GM23338 (cell line): ENCODE data around the gene KDM6B.

ENCODE experiments used
- CREB1 ChIP-seq: fragments of 250-450 bp; sonication (Bioruptor Pico); IDR thresholded peaks from 2 replicates; pipeline ENCODE4 v1.5.0; 2020; ENCODE audit warnings: low read depth, mild to moderate bottlenecking, moderate library complexity
- ETS1 ChIP-seq: IDR thresholded peaks from 2 replicates; pipeline ENCODE4 v1.6.1; 2016; ENCODE audit warnings: antibody characterized with exemption
- EZH2 ChIP-seq: fragments of 200-600 bp; sonication (generic); IDR thresholded peaks from one replicate; pipeline ENCODE4 v1.8.0; 2017; ENCODE audit warnings: antibody characterized with exemption, mild to moderate bottlenecking, low read depth; ENCODE audit not compliant: unreplicated experiment
- EZH2phosphoT487 ChIP-seq: fragments of 200-600 bp; sonication (generic); IDR thresholded peaks from one replicate; pipeline ENCODE4 v1.8.1; 2018; ENCODE audit warnings: antibody characterized with exemption; ENCODE audit not compliant: unreplicated experiment
- JUNB ChIP-seq: IDR thresholded peaks from one replicate; pipeline ENCODE4 v1.6.1; 2016; ENCODE audit warnings: antibody characterized with exemption; ENCODE audit not compliant: unreplicated experiment
- POLR2AphosphoS5 ChIP-seq: IDR thresholded peaks from 2 replicates; pipeline ENCODE4 v1.6.1; 2016; ENCODE audit warnings: antibody characterized with exemption, low read depth
- REST ChIP-seq: IDR thresholded peaks from one replicate; pipeline ENCODE4 v1.6.1; 2018; ENCODE audit warnings: antibody characterized with exemption; ENCODE audit not compliant: unreplicated experiment
- STAT1 ChIP-seq: IDR thresholded peaks from one replicate; pipeline ENCODE4 v1.6.1; 2016; ENCODE audit warnings: antibody characterized with exemption; ENCODE audit not compliant: unreplicated experiment
- ZNF114 ChIP-seq: fragments of 250-450 bp; sonication (Bioruptor Pico); IDR thresholded peaks from 2 replicates; pipeline ENCODE4 v1.5.0; 2020; ENCODE audit warnings: mild to moderate bottlenecking, moderate library complexity
- ZNF462 ChIP-seq: fragments of 250-450 bp; sonication (Bioruptor Pico); IDR thresholded peaks from 2 replicates; pipeline ENCODE4 v1.5.0; 2020; ENCODE audit warnings: mild to moderate bottlenecking, moderate library complexity
- TF ChIP-seq, protein P1 (sequence below), 2 experiments: fragments of 200-600 bp in 1 of 2; sonication (generic) in 1 of 2; conservative IDR thresholded peaks; 2 replicates each; pipeline versions ENCODE4 v1.5.1 to v1.6.1; 2016 to 2017; ENCODE audit warnings: antibody characterized with exemption in 2 of 2, low read depth in 2 of 2, mild to moderate bottlenecking in 2 of 2, moderate library complexity in 1 of 2

DNA sequence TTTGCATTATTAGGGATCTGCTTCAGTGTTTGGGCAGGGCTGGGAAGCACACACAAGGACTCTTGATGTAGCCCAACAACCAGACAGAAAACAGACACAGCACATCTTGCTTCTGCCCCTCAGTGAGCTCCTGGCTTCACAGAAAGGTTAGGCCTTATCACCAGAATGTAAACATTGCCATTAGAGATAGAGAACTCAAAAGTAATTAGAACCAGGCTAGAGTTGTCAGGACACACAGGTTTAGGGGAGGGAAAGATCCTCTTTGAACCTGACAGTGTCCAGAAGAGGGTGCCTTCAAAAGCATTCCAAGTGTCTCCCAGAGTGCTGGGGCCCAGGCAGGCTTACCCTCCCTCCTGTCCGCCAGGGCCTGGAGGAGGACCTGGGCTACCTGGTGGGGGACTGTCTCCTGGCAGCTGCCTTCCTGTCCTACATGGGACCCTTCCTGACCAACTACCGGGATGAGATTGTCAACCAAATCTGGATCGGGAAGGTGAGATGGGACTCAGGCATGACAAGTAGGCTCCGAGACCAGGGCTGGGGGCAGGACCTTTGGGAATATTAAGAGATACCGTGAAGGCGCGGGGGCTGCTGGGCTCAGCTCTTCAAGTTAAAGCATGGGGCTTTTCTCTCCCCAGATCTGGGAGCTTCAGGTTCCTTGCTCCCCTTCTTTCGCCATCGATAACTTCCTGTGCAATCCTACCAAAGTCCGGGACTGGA lies 16.9 kb upstream of the KDM6B start:
- TF ChIP-seq REST (no peak), ZNF114 (CRISPR knock-in tag) (no peak), POLR2AphosphoS5 (no peak), EZH2 (no peak), JUNB (no peak), EZH2phosphoT487 (no peak), STAT1 (no peak), CREB1 (CRISPR knock-in tag) (no peak), ETS1 (no peak), ZNF462 (CRISPR knock-in tag) (no peak)
- TF ChIP-seq, protein P1, sequence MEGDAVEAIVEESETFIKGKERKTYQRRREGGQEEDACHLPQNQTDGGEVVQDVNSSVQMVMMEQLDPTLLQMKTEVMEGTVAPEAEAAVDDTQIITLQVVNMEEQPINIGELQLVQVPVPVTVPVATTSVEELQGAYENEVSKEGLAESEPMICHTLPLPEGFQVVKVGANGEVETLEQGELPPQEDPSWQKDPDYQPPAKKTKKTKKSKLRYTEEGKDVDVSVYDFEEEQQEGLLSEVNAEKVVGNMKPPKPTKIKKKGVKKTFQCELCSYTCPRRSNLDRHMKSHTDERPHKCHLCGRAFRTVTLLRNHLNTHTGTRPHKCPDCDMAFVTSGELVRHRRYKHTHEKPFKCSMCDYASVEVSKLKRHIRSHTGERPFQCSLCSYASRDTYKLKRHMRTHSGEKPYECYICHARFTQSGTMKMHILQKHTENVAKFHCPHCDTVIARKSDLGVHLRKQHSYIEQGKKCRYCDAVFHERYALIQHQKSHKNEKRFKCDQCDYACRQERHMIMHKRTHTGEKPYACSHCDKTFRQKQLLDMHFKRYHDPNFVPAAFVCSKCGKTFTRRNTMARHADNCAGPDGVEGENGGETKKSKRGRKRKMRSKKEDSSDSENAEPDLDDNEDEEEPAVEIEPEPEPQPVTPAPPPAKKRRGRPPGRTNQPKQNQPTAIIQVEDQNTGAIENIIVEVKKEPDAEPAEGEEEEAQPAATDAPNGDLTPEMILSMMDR (conservative IDR thresholded peaks at IDR 0.05; ENCODE audit: low read depth in 2 of 2): no peak
